ENCODE data around the gene SUPT3H. TPM values are rescaled to one million over a fixed set of nuclear protein-coding genes. Genes with fewer than 3 reads are reported as not detected.

SUPT3H gene
- polyA plus RNA-seq, 3 donors, result 2.4 to 3.5 (median 2.5) TPM

GRCh38 chr6:44954281-44954680 is 423.5 kb downstream of the SUPT3H start:
- Histone ChIP-seq H3K4me3 (replicated peaks in 1 of 3; ENCODE audit: low read depth in 2 of 3, low read length in 3 of 3) (no peak overlapping the region), H3K27me3 (ENCODE audit: control insufficient read depth in 2 of 2, insufficient read depth in 2 of 2, low read length in 2 of 2) (no peaks in the 10 kb centered on the region), H3K4me1 (ENCODE audit: control insufficient read depth in 1 of 2, insufficient read depth in 2 of 2, low read length in 2 of 2) (no peaks in the 10 kb centered on the region), H2AFZ (ENCODE audit: insufficient read depth, low read depth, low read length, poor library complexity, severe bottlenecking) (no peak overlapping the region), H3K27ac (ENCODE audit: low read depth in 1 of 2, low read length in 2 of 2) (no peak overlapping the region), H3K9me3 (replicated peaks in 1 of 2; ENCODE audit: control insufficient read depth in 1 of 2, insufficient read depth in 1 of 2, low read length in 2 of 2) (peaks cover 12 to 13% of the 10 kb centered on the region in 2 donors), H4K20me1 (ENCODE audit: insufficient read depth, low read length) (no peaks in the 10 kb centered on the region), H3K4me2 (replicated peaks; ENCODE audit: extremely low read depth, low read length, poor library complexity, severe bottlenecking) (no peak overlapping the region), H3K36me3 (replicated peaks in 1 of 2; ENCODE audit: control insufficient read depth in 1 of 2, insufficient read depth in 2 of 2, low read length in 2 of 2) (no peaks in the 10 kb centered on the region), H3K79me2 (ENCODE audit: insufficient read depth, low read length) (no peaks in the 10 kb centered on the region), H3K9ac (ENCODE audit: insufficient read depth, low read length, poor library complexity, severe bottlenecking) (no peak overlapping the region)
- no peak overlapping the region for H3K27ac Mint-ChIP-seq
- intact Hi-C loops (cut with micrococcal nuclease), result no loop called here
- H3K36me3 Mint-ChIP-seq, result peaks cover 2% of the 10 kb centered on the region in 2 donors
- H3K4me3 Mint-ChIP-seq, result no peak overlapping the region
- TF ChIP-seq, protein P1, sequence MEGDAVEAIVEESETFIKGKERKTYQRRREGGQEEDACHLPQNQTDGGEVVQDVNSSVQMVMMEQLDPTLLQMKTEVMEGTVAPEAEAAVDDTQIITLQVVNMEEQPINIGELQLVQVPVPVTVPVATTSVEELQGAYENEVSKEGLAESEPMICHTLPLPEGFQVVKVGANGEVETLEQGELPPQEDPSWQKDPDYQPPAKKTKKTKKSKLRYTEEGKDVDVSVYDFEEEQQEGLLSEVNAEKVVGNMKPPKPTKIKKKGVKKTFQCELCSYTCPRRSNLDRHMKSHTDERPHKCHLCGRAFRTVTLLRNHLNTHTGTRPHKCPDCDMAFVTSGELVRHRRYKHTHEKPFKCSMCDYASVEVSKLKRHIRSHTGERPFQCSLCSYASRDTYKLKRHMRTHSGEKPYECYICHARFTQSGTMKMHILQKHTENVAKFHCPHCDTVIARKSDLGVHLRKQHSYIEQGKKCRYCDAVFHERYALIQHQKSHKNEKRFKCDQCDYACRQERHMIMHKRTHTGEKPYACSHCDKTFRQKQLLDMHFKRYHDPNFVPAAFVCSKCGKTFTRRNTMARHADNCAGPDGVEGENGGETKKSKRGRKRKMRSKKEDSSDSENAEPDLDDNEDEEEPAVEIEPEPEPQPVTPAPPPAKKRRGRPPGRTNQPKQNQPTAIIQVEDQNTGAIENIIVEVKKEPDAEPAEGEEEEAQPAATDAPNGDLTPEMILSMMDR (IDR thresholded peaks at IDR 0.05), result no peak
- peaks cover 5 to 22% (median 18%) of the 10 kb centered on the region in 7 donors for H3K9me3 Mint-ChIP-seq
- DNase-seq, result no peak
- 100% methylated on average over 1 of the region's 4 CpGs for WGBS (ENCODE audit: insufficient coverage)
- no peaks in the 10 kb centered on the region for H3K27me3 Mint-ChIP-seq (ENCODE audit: low read depth in 3 of 3)
- H3K4me1 Mint-ChIP-seq, result no peaks in the 10 kb centered on the region

- H3K27me3 ChIP-seq (ENCODE audit: control insufficient read depth in 2 of 2, insufficient read depth in 2 of 2, low read length in 2 of 2), result no peaks in the 10 kb centered on the region
- H3K4me3 Mint-ChIP-seq, result no peak overlapping the region
- no peaks in the 10 kb centered on the region for H3K27me3 Mint-ChIP-seq (ENCODE audit: low read depth in 3 of 3)
- no peaks in the 10 kb centered on the region for H3K4me1 ChIP-seq (ENCODE audit: control insufficient read depth in 1 of 2, insufficient read depth in 2 of 2, low read length in 2 of 2)
- H3K9ac ChIP-seq (ENCODE audit: insufficient read depth, low read length, poor library complexity, severe bottlenecking), result no peak overlapping the region
- no peaks in the 10 kb centered on the region for H3K79me2 ChIP-seq (ENCODE audit: insufficient read depth, low read length)
- no peak overlapping the region for H3K4me2 ChIP-seq (replicated peaks; ENCODE audit: extremely low read depth, low read length, poor library complexity, severe bottlenecking)
- TF ChIP-seq, protein P1 (IDR thresholded peaks at IDR 0.05), result no peak
- H3K36me3 ChIP-seq (replicated peaks in 1 of 2; ENCODE audit: control insufficient read depth in 1 of 2, insufficient read depth in 2 of 2, low read length in 2 of 2), result no peaks in the 10 kb centered on the region
- H3K4me1 Mint-ChIP-seq, result no peaks in the 10 kb centered on the region
- peaks cover 12 to 15% of the 10 kb centered on the region in 2 donors for H3K9me3 ChIP-seq (replicated peaks in 1 of 2; ENCODE audit: control insufficient read depth in 1 of 2, insufficient read depth in 1 of 2, low read length in 2 of 2)
- DNase-seq, result no peak
- peaks cover 2 to 3% of the 10 kb centered on the region in 2 donors for H3K36me3 Mint-ChIP-seq
- intact Hi-C loops (cut with micrococcal nuclease), result no loop called here
- peaks cover 12 to 36% (median 21%) of the 10 kb centered on the region in 7 donors for H3K9me3 Mint-ChIP-seq
- no peaks in the 10 kb centered on the region for H4K20me1 ChIP-seq (ENCODE audit: insufficient read depth, low read length)
- 100% methylated on average over 2 of the region's 2 CpGs for WGBS (ENCODE audit: insufficient coverage)
- H3K27ac Mint-ChIP-seq, result no peak overlapping the region
- no peak overlapping the region for H3K4me3 ChIP-seq (replicated peaks in 1 of 3; ENCODE audit: low read depth in 2 of 3, low read length in 3 of 3)
- no peak overlapping the region for H3K27ac ChIP-seq (ENCODE audit: low read depth in 1 of 2, low read length in 2 of 2)
- no peak overlapping the region for H2AFZ ChIP-seq (ENCODE audit: insufficient read depth, low read depth, low read length, poor library complexity, severe bottlenecking)
These were observed 426.4 kb downstream of the SUPT3H start for GRCh38 chr6:44951253-44951747.
